A549 (cell line): Measurements from ENCODE around the gene THOC2. TPM values are rescaled to one million over a fixed set of nuclear protein-coding genes. Genes with fewer than 3 reads are reported as not detected.

Experiments
- ATAC-seq, 2 experiments: fragments of 200-7000 bp in 1 of 2; fragments of >200 bp in 1 of 2; cut with Nextera tagmentation in 1 of 2; cut with Tn5 transposase in 1 of 2; 3 replicates each; pipeline versions ENCODE4 v1.8.0 to v1.9.1; 2018 to 2020; ENCODE audit warnings: mild to moderate bottlenecking in 1 of 2, moderate library complexity in 1 of 2
- CTCF ChIA-PET: fragments of 300-600 bp; sonication (Branson Sonifier 250); formaldehyde crosslinking; extraction: SDS; loops from one replicate; lab custom pipeline; 2021; ENCODE audit warnings: antibody characterized with exemption, inconsistent platforms; lab: Yijun Ruan, JAX
- POLR2A ChIA-PET: fragments of 350-600 bp; formaldehyde crosslinking; extraction: SDS; loops from one replicate; lab custom pipeline; 2021; ENCODE audit warnings: antibody characterized with exemption, inconsistent platforms; lab: Yijun Ruan, JAX
- DNase-seq, 2 experiments: peaks; one replicate each; pipeline versions ENCODE4 v3.0.0 to v3.0.0-alpha.2; 2011 to 2016; ENCODE audit warnings: low read depth in 1 of 2, low spot score in 1 of 2
- FAIRE-seq: peaks from 2 replicates; lab custom pipeline; 2011; peaks lifted over from hg19 to GRCh38; lab: Jason Lieb, UNC
- H3K27ac ChIP-seq, 2 experiments: fragments of >200 bp; sonication (Bioruptor Twin); formaldehyde crosslinking; 3 replicates each; pipeline ENCODE4 v1.5.1; 2016 to 2017
- H3K4me1 ChIP-seq: fragments of >200 bp; sonication (Bioruptor Twin); formaldehyde crosslinking; 3 replicates; pipeline ENCODE4 v1.6.1; 2016
- H3K4me2 ChIP-seq: fragments of >200 bp; sonication (Bioruptor Twin); formaldehyde crosslinking; 3 replicates; pipeline ENCODE4 v1.6.1; 2016
- H3K4me3 ChIP-seq: fragments of >200 bp; sonication (Bioruptor Twin); formaldehyde crosslinking; 3 replicates; pipeline ENCODE4 v1.5.1; 2016
- H3K9me3 ChIP-seq: fragments of >200 bp; sonication (Bioruptor Twin); formaldehyde crosslinking; 3 replicates; pipeline ENCODE4 v1.6.1; 2016
- ATOH8 ChIP-seq: fragments of 250-450 bp; sonication (Bioruptor Pico); IDR thresholded peaks from 2 replicates; pipeline ENCODE4 v1.5.0; 2020; ENCODE audit warnings: low read depth, mild to moderate bottlenecking, moderate library complexity
- CBX2 ChIP-seq: fragments of 200-600 bp; sonication (generic); IDR thresholded peaks from 2 replicates; pipeline ENCODE4 v1.6.1; 2016; ENCODE audit warnings: low read depth, mild to moderate bottlenecking, borderline replicate concordance
- CBX8 ChIP-seq: fragments of 200-600 bp; sonication (generic); IDR thresholded peaks from 2 replicates; pipeline ENCODE4 v1.6.1; 2016
- CEBPB ChIP-seq, 2 experiments: fragments of >200 bp in 1 of 2; sonication (Bioruptor Twin) in 1 of 2; formaldehyde crosslinking in 1 of 2; IDR thresholded peaks; 2 replicates each; pipeline ENCODE4 v1.6.1; 2012 to 2016
- CHD2 ChIP-seq: fragments of 150-350 bp; IDR thresholded peaks from 2 replicates; pipeline ENCODE4 v1.6.1; 2014; ENCODE audit warnings: low read length; ENCODE audit not compliant: partially characterized antibody
- ESRRA ChIP-seq: fragments of 150-350 bp; IDR thresholded peaks from 2 replicates; pipeline ENCODE4 v1.6.1; 2014; ENCODE audit warnings: mild to moderate bottlenecking, low read length, borderline replicate concordance
- FOSB ChIP-seq: fragments of 250-450 bp; sonication (Bioruptor Pico); IDR thresholded peaks from 2 replicates; pipeline ENCODE4 v1.5.0; 2020; ENCODE audit warnings: mild to moderate bottlenecking, moderate library complexity
- FOSL2 ChIP-seq, 2 experiments: fragments of 450-650 bp in 1 of 2; fragments of >200 bp in 1 of 2; sonication (Bioruptor Twin) in 1 of 2; formaldehyde crosslinking; IDR thresholded peaks; 2 replicates each; pipeline versions ENCODE4 v1.5.0 to v1.6.1; 2016 to 2020; ENCODE audit warnings: mild to moderate bottlenecking in 1 of 2, moderate library complexity in 1 of 2
- FOXS1 ChIP-seq: fragments of 250-450 bp; sonication (Bioruptor Pico); IDR thresholded peaks from 2 replicates; pipeline ENCODE4 v1.5.0; 2020; ENCODE audit warnings: mild to moderate bottlenecking, moderate library complexity
- HDAC2 ChIP-seq: fragments of 200-600 bp; sonication (generic); IDR thresholded peaks from 2 replicates; pipeline ENCODE4 v1.6.1; 2016
- HES2 ChIP-seq: fragments of >200 bp; sonication (Bioruptor Twin); formaldehyde crosslinking; IDR thresholded peaks from 2 replicates; pipeline ENCODE4 v1.6.1; 2016
- HMGXB4 ChIP-seq: fragments of 250-450 bp; sonication (Bioruptor Pico); IDR thresholded peaks from 2 replicates; pipeline ENCODE4 v1.5.0; 2021; ENCODE audit warnings: mild to moderate bottlenecking, moderate library complexity, borderline replicate concordance
- HOXB13 ChIP-seq: fragments of 250-450 bp; sonication (Bioruptor Pico); IDR thresholded peaks from 2 replicates; pipeline ENCODE4 v1.5.0; 2020; ENCODE audit warnings: low read depth, mild to moderate bottlenecking, moderate library complexity
- KDM5A ChIP-seq: fragments of 200-600 bp; sonication (generic); IDR thresholded peaks from 2 replicates; pipeline ENCODE4 v1.6.1; 2016; ENCODE audit warnings: antibody characterized with exemption, mild to moderate bottlenecking
- MAFK ChIP-seq: fragments of 450-650 bp; IDR thresholded peaks from 2 replicates; pipeline ENCODE4 v1.6.1; 2014; ENCODE audit not compliant: partially characterized antibody
- MAX ChIP-seq: IDR thresholded peaks from 2 replicates; pipeline ENCODE4 v1.6.1; 2012
- MAZ ChIP-seq: fragments of 150-350 bp; IDR thresholded peaks from 2 replicates; pipeline ENCODE4 v1.6.1; 2014; ENCODE audit warnings: antibody characterized with exemption, low read depth, low read length, borderline replicate concordance
- NR3C1 ChIP-seq: fragments of >200 bp; sonication (Bioruptor Twin); formaldehyde crosslinking; IDR thresholded peaks from 3 replicates; pipeline ENCODE4 v1.6.1; 2017
- RARB ChIP-seq: fragments of 250-450 bp; sonication (Bioruptor Pico); IDR thresholded peaks from 2 replicates; pipeline ENCODE4 v1.8.0; 2021; ENCODE audit warnings: mild to moderate bottlenecking, moderate library complexity
- RFX5 ChIP-seq: fragments of 450-650 bp; IDR thresholded peaks from 2 replicates; pipeline ENCODE4 v1.7.1; 2014; ENCODE audit warnings: antibody characterized with exemption, mild to moderate bottlenecking, moderate library complexity
- RNF2 ChIP-seq: fragments of 200-600 bp; sonication (generic); IDR thresholded peaks from 2 replicates; pipeline ENCODE4 v1.6.1; 2016; ENCODE audit warnings: low read depth, mild to moderate bottlenecking, antibody characterized with exemption, moderate library complexity, borderline replicate concordance
- TFCP2L1 ChIP-seq: fragments of 250-450 bp; sonication (Bioruptor Pico); IDR thresholded peaks from 2 replicates; pipeline ENCODE4 v1.5.0; 2021; ENCODE audit warnings: mild to moderate bottlenecking
- TP53 ChIP-seq: fragments of 250-450 bp; sonication (Bioruptor Pico); IDR thresholded peaks from 2 replicates; pipeline ENCODE4 v1.5.0; 2021; ENCODE audit warnings: mild to moderate bottlenecking, moderate library complexity
- ZNF302 ChIP-seq: fragments of 250-450 bp; sonication (Bioruptor Pico); IDR thresholded peaks from 2 replicates; pipeline ENCODE4 v1.9.0; 2021; ENCODE audit warnings: inconsistent platforms, mild to moderate bottlenecking, moderate library complexity
- WGBS: methylation state at CpG from one replicate; pipeline ENCODE4 v1.1.6; 2017; ENCODE audit errors: missing lambda C conversion rate; 5-methylcytosine and 5-hydroxymethylcytosine counted together
- polyA plus RNA-seq, 4 experiments: library from polyadenylated mRNA; depleted of rRNA in 3 of 4; stranded (reverse); fragments of >200 nt; fragmentation: RNase III in 1 of 4; extraction: RNeasy Plus Mini Kit Qiagen cat#74134 plus additional on column Dnase treatment in 1 of 4; gene quantifications; 2 replicates in 3 of 4; 3 replicates in 1 of 4; pipeline ENCODE4 v1.2.3, GENCODE V29; 2011 to 2017

THOC2 gene
- polyA plus RNA-seq, 2 of the 4 experiments (the other 2 are of a cell fraction), result 62.0 to 155 TPM

GRCh38 chrX:123756320-123756719, 23.5 kb upstream of the THOC2 start:
- FAIRE-seq, result no peak
- no peak for DNase-seq
- ATAC-seq, result no peak
- POLR2A ChIA-PET, result no interaction called here
- Histone ChIP-seq H3K4me1 (peaks cover 11% of the 10 kb centered on the region; the same call in 2 of the 3 replicates), H3K4me3 (no peak overlapping the region), H3K9me3 (no peaks in the 10 kb centered on the region), H3K4me2 (no peak overlapping the region), H3K27ac (no peak overlapping the region)
- TF ChIP-seq NR3C1 (no peak), CBX8 (no peak), ESRRA (no peak), CEBPB (IDR thresholded peaks at IDR 0.05) (no peak), HDAC2 (no peak), HES2 (no peak), MAFK (no peak), RFX5 (no peak), FOSB (no peak), MAX (no peak), CHD2 (no peak), FOSL2 (IDR thresholded peaks at IDR 0.05) (no peak), FOSL2 (CRISPR knock-in tag; IDR thresholded peaks at IDR 0.05) (no peak), TFCP2L1 (no peak), RNF2 (no peak), HMGXB4 (CRISPR knock-in tag) (no peak)
- CTCF ChIA-PET, result interaction anchor here (1.0 kb wide), 1 partner anchor 21 kb away, joined by 4 read pairs; no protein-coding TSS in a partner anchor

GRCh38 chrX:123755107-123755506, 22.3 kb upstream of the THOC2 start:
- no peak for TF ChIP-seq MAZ
- TF ChIP-seq TP53 (CRISPR knock-in tag), result no peak
- no peak for TF ChIP-seq HMGXB4 (CRISPR knock-in tag)
- no peak for TF ChIP-seq FOXS1 (CRISPR knock-in tag)
- TF ChIP-seq ATOH8, result no peak
- no peak for TF ChIP-seq HOXB13 (CRISPR knock-in tag)
- TF ChIP-seq RNF2, result no peak
- no peak for TF ChIP-seq CBX2
- no peak for TF ChIP-seq ZNF302
- no peak for TF ChIP-seq KDM5A
- TF ChIP-seq NR3C1, result no peak
- TF ChIP-seq CHD2, result no peak
- no peak for TF ChIP-seq RARB (CRISPR knock-in tag)
- TF ChIP-seq, all 56 proteins: peak for 0
- Histone ChIP-seq H3K4me3 (no peak overlapping the region), H3K9me3 (no peaks in the 10 kb centered on the region), H3K4me1 (peaks cover 11% of the 10 kb centered on the region; the same call in 2 of the 3 replicates), H3K4me2 (no peak overlapping the region), H3K27ac (no peak overlapping the region)
- DNase-seq, result no peak
- no peak for ATAC-seq
- WGBS, result 96% methylated on average over 2 of the region's 2 CpGs
- POLR2A ChIA-PET, result no interaction called here
- CTCF ChIA-PET, result interaction anchor here (0.5 kb wide), 1 partner anchor 10 kb away, joined by 3 read pairs; no protein-coding TSS in a partner anchor
- FAIRE-seq, result no peak
